HepG2 (cell line): ENCODE measurements around the gene ZNF584. TPM values are rescaled to one million over a fixed set of nuclear protein-coding genes. Genes with fewer than 3 reads are reported as not detected.

Experiments used
- BHLHE40 ChIP-seq: IDR thresholded peaks from 2 replicates; pipeline ENCODE4 v1.6.1; 2011; ENCODE audit warnings: low read length, improper control_type of control experiment
- MLLT10 ChIP-seq: sonication (generic); formaldehyde crosslinking; IDR thresholded peaks from 2 replicates; pipeline ENCODE4 v1.4.0; 2020; ENCODE audit warnings: missing genetic modification reagents
- PLRG1 ChIP-seq: fragments of 450-650 bp; conservative IDR thresholded peaks from 2 replicates; pipeline ENCODE4 v1.6.1; 2016
- ZEB1 ChIP-seq: IDR thresholded peaks from 2 replicates; pipeline ENCODE4 v1.6.1; 2012; ENCODE audit warnings: mild to moderate bottlenecking, low read depth, inconsistent platforms; ENCODE audit not compliant: insufficient replicate concordance
- ZMYM4 ChIP-seq: sonication (generic); formaldehyde crosslinking; IDR thresholded peaks from 2 replicates; pipeline ENCODE4 v1.8.1; 2023; ENCODE audit warnings: mild to moderate bottlenecking, missing genetic modification reagents
- ZNF75D ChIP-seq: sonication (generic); formaldehyde crosslinking; IDR thresholded peaks from 2 replicates; pipeline ENCODE4 v1.8.1; 2023; ENCODE audit warnings: missing genetic modification reagents, mild to moderate bottlenecking, borderline replicate concordance
- ZNF792 ChIP-seq: IDR thresholded peaks from 2 replicates; pipeline ENCODE4 v1.6.1; 2016
- polyA plus RNA-seq, 8 experiments: library from polyadenylated mRNA; depleted of rRNA in 3 of 8; stranded (reverse) in 7 of 8; unstranded in 1 of 8; fragments of >200 nt; fragmentation: Illumina TruSeq in 4 of 8; extraction: Trizol in 4 of 8; gene quantifications; 2 replicates each; pipeline versions ENCODE4 v1.2.1 to v1.2.3, GENCODE V29; 2011 to 2016; ENCODE audit warnings: low read depth in 4 of 8, missing spikeins in 1 of 8, mixed read lengths in 1 of 8; ENCODE audit not compliant: insufficient read depth in 1 of 8
- total RNA-seq, 5 experiments: library from RNA; depleted of rRNA; stranded (reverse); fragments of >200 nt; fragmentation: Illumina TruSeq; extraction: Trizol; gene quantifications; 2 replicates each; pipeline ENCODE4 v1.2.3, GENCODE V29; 2016; ENCODE audit warnings: low read depth in 1 of 5
- TF ChIP-seq, protein P1 (sequence below), 2 experiments: fragments of 450-650 bp in 1 of 2; sonication (generic) in 1 of 2; formaldehyde crosslinking in 1 of 2; IDR thresholded peaks; 2 replicates each; pipeline versions ENCODE4 v1.6.1 to v1.8.0; 2016 to 2022; ENCODE audit warnings: antibody characterized with exemption in 1 of 2, mild to moderate bottlenecking in 1 of 2, missing genetic modification reagents in 1 of 2
- TF ChIP-seq, protein P2 (sequence below): sonication (generic); formaldehyde crosslinking; IDR thresholded peaks from 2 replicates; pipeline ENCODE4 v1.5.1; 2020; ENCODE audit warnings: missing genetic modification reagents, mild to moderate bottlenecking, borderline replicate concordance
- TF ChIP-seq, protein P3 (sequence below): sonication (generic); formaldehyde crosslinking; IDR thresholded peaks from 2 replicates; pipeline ENCODE4 v1.5.0; 2020; ENCODE audit warnings: mild to moderate bottlenecking, low read depth, missing genetic modification reagents, borderline replicate concordance
- TF ChIP-seq, protein P4 (sequence below): sonication (generic); formaldehyde crosslinking; IDR thresholded peaks from 2 replicates; pipeline ENCODE4 v1.4.0; 2020; ENCODE audit warnings: missing genetic modification reagents, low read depth, mild to moderate bottlenecking, borderline replicate concordance
- TF ChIP-seq, protein P5 (sequence below): sonication (generic); formaldehyde crosslinking; IDR thresholded peaks from 2 replicates; pipeline ENCODE4 v1.9.0; 2021; ENCODE audit warnings: missing genetic modification reagents, borderline replicate concordance

ZNF584 gene
- total and polyA plus RNA-seq, 2 of the 13 experiments (the other 11 are each of a cell fraction or from before 2014, with no cell fraction given), result 2.4 to 7.0 TPM

DNA sequence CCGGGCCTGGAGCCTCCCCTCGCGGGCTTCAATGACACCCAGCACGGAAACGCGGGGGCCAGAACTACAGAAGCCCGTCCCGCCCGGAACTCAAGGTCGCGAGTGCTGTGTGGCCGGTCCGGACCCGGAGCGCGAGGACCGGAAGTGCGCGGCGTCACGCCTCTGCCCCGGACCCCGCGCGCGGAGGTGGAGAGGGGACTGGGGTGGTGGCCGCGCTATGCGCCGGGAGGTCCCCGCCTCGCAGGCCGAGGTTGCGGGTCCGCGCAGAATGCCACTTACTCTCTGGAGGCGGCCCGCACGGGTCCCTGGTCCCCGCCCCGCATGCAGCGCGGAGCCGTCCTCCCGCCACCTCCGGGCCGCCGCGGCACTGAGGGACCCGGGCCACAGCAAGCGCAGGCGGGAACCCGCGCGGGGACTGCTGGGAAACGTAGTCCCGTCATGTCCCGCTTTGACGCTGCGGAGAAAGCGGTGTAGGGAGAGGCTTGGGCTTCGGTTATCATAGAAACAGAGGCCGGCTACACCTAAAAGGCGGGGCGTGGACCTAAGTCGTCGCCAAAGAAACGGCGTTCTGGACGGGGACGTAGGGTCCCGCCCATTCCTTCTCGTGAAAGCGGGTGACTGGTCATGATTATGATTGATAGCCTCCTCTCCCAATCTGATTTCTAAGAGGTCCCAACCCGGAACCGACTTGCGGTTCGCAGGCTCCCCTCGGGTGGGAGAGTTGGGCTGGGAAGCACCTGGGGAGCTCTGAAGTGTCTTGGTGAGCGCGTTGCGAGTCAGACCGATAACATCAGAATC, 27.6 kb upstream of the ZNF584 start, which contains the start of gene ZNF837 (continued):
- TF ChIP-seq, protein P1, sequence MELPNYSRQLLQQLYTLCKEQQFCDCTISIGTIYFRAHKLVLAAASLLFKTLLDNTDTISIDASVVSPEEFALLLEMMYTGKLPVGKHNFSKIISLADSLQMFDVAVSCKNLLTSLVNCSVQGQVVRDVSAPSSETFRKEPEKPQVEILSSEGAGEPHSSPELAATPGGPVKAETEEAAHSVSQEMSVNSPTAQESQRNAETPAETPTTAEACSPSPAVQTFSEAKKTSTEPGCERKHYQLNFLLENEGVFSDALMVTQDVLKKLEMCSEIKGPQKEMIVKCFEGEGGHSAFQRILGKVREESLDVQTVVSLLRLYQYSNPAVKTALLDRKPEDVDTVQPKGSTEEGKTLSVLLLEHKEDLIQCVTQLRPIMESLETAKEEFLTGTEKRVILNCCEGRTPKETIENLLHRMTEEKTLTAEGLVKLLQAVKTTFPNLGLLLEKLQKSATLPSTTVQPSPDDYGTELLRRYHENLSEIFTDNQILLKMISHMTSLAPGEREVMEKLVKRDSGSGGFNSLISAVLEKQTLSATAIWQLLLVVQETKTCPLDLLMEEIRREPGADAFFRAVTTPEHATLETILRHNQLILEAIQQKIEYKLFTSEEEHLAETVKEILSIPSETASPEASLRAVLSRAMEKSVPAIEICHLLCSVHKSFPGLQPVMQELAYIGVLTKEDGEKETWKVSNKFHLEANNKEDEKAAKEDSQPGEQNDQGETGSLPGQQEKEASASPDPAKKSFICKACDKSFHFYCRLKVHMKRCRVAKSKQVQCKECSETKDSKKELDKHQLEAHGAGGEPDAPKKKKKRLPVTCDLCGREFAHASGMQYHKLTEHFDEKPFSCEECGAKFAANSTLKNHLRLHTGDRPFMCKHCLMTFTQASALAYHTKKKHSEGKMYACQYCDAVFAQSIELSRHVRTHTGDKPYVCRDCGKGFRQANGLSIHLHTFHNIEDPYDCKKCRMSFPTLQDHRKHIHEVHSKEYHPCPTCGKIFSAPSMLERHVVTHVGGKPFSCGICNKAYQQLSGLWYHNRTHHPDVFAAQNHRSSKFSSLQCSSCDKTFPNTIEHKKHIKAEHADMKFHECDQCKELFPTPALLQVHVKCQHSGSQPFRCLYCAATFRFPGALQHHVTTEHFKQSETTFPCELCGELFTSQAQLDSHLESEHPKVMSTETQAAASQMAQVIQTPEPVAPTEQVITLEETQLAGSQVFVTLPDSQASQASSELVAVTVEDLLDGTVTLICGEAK (IDR thresholded peaks at IDR 0.05), result peak; percentile 95
- TF ChIP-seq, protein P1 (CRISPR knock-in tag; IDR thresholded peaks at IDR 0.05), result peak; percentile 86
- TF ChIP-seq, protein P2, sequence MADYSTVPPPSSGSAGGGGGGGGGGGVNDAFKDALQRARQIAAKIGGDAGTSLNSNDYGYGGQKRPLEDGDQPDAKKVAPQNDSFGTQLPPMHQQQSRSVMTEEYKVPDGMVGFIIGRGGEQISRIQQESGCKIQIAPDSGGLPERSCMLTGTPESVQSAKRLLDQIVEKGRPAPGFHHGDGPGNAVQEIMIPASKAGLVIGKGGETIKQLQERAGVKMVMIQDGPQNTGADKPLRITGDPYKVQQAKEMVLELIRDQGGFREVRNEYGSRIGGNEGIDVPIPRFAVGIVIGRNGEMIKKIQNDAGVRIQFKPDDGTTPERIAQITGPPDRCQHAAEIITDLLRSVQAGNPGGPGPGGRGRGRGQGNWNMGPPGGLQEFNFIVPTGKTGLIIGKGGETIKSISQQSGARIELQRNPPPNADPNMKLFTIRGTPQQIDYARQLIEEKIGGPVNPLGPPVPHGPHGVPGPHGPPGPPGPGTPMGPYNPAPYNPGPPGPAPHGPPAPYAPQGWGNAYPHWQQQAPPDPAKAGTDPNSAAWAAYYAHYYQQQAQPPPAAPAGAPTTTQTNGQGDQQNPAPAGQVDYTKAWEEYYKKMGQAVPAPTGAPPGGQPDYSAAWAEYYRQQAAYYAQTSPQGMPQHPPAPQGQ (CRISPR knock-in tag), result no peak
- TF ChIP-seq ZEB1, result no peak
- no peak for TF ChIP-seq ZNF75D (CRISPR knock-in tag)
- TF ChIP-seq, protein P3, sequence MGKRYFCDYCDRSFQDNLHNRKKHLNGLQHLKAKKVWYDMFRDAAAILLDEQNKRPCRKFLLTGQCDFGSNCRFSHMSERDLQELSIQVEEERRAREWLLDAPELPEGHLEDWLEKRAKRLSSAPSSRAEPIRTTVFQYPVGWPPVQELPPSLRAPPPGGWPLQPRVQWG (CRISPR knock-in tag), result no peak
- TF ChIP-seq, protein P4, sequence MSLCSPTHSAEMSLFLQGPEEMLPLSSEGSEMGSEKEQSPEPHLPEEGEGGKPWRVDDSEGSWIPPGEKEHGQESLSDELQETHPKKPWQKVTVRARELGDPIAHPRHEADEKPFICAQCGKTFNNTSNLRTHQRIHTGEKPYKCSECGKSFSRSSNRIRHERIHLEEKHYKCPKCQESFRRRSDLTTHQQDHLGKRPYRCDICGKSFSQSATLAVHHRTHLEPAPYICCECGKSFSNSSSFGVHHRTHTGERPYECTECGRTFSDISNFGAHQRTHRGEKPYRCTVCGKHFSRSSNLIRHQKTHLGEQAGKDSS, result peak; percentile 88
- peak; percentile 98 for TF ChIP-seq ZNF792
- TF ChIP-seq, protein P5, sequence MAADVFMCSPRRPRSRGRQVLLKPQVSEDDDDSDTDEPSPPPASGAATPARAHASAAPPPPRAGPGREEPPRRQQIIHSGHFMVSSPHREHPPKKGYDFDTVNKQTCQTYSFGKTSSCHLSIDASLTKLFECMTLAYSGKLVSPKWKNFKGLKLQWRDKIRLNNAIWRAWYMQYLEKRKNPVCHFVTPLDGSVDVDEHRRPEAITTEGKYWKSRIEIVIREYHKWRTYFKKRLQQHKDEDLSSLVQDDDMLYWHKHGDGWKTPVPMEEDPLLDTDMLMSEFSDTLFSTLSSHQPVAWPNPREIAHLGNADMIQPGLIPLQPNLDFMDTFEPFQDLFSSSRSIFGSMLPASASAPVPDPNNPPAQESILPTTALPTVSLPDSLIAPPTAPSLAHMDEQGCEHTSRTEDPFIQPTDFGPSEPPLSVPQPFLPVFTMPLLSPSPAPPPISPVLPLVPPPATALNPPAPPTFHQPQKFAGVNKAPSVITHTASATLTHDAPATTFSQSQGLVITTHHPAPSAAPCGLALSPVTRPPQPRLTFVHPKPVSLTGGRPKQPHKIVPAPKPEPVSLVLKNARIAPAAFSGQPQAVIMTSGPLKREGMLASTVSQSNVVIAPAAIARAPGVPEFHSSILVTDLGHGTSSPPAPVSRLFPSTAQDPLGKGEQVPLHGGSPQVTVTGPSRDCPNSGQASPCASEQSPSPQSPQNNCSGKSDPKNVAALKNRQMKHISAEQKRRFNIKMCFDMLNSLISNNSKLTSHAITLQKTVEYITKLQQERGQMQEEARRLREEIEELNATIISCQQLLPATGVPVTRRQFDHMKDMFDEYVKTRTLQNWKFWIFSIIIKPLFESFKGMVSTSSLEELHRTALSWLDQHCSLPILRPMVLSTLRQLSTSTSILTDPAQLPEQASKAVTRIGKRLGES (CRISPR knock-in tag), result 0 out of 2 replicates have a peak, but pooled peaks have one; percentile 22
- TF ChIP-seq BHLHE40, result peak; percentile 31; the same call in 1 of the 2 replicates
- TF ChIP-seq PLRG1, result no peak
- TF ChIP-seq ZMYM4 (CRISPR knock-in tag), result peak; percentile 71; the same call in 1 of the 2 replicates
- no peak for TF ChIP-seq MLLT10 (CRISPR knock-in tag)
